ENCODE results near the gene EIF4G3.
"Not testable (repeated sequence)": the region's sequence is repeated elsewhere in the genome, so short reads cannot be mapped to it uniquely, and the experiment has no call there.

The EIF4G3 gene

GRCh38 chr1:21217812-21218596, 41.3 kb upstream of the EIF4G3 start:
- Mint-ChIP-seq H3K4me1 (no peaks in the 10 kb centered on the region), H3K9me3 (no peaks in the 10 kb centered on the region), H3K27me3 (ENCODE audit: low read depth, poor library complexity) (no peaks in the 10 kb centered on the region), H3K27ac (no peak overlapping the region), H3K4me3 (no peak overlapping the region), H3K36me3 (ENCODE audit: low read depth) (no peaks in the 10 kb centered on the region)
- TF ChIP-seq CTCF (IDR thresholded peaks at IDR 0.05) = peak; percentile 42
- peak; percentile 68 for DNase-seq

GRCh38 chr1:21216835-21217811, 40.4 kb upstream of the EIF4G3 start:
- peaks cover 4% of the 10 kb centered on the region for H3K27me3 Mint-ChIP-seq (ENCODE audit: low read depth, poor library complexity)
- no peak overlapping the region for H3K4me3 Mint-ChIP-seq
- peak; percentile 55 for TF ChIP-seq CTCF (IDR thresholded peaks at IDR 0.05)
- no peaks in the 10 kb centered on the region for H3K9me3 Mint-ChIP-seq
- H3K27ac Mint-ChIP-seq = no peak overlapping the region
- peak; percentile 67 for DNase-seq
- H3K4me1 Mint-ChIP-seq = no peaks in the 10 kb centered on the region
- no peaks in the 10 kb centered on the region for H3K36me3 Mint-ChIP-seq (ENCODE audit: low read depth)

DNA sequence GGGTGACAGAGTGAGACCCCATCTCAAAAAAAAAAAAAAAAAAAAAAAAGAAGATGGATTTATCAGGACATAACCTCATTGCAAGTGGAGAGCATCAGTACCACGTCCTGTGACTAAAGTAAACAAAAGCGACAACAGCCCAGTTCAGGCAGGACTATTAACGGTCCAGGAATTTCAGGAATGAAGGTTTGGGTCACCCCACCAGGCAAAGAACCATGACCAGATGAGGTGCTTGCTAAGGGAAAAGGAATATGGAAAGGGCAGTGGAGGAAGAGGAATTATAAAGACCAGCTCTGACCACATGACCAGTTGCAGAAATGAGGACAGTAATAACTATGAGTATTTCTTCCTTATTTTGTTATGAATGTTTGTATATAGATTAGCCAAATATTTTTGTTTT, 35.4 kb upstream of the EIF4G3 start:
- H3K9me3 Mint-ChIP-seq = no peaks in the 10 kb centered on the region
- H3K4me1 Mint-ChIP-seq = no peaks in the 10 kb centered on the region

GRCh38 chr1:21208137-21208700, 31.5 kb upstream of the EIF4G3 start:
- DNase-seq; H3K36me3 Mint-ChIP-seq (ENCODE audit: low read depth); H3K4me3 Mint-ChIP-seq; H3K9me3 Mint-ChIP-seq; H3K27ac Mint-ChIP-seq; H3K4me1 Mint-ChIP-seq: not testable (repeated sequence)
- H3K27me3 Mint-ChIP-seq (ENCODE audit: low read depth, poor library complexity) = peaks cover 13% of the 10 kb centered on the region

More for the DNA sequence above, 35.4 kb upstream of the EIF4G3 start:
- DNase-seq = no peak
- Mint-ChIP-seq H3K36me3 (ENCODE audit: low read depth) (no peaks in the 10 kb centered on the region), H3K27me3 (ENCODE audit: low read depth, poor library complexity) (peaks cover 9% of the 10 kb centered on the region), H3K27ac (no peak overlapping the region), H3K4me3 (no peak overlapping the region)
- TF ChIP-seq CTCF (IDR thresholded peaks at IDR 0.05) = no peak

GRCh38 chr1:21206117-21206516, 29.4 kb upstream of the EIF4G3 start:
- Mint-ChIP-seq H3K4me1 (no peaks in the 10 kb centered on the region), H3K9me3 (no peaks in the 10 kb centered on the region), H3K4me3 (no peak overlapping the region), H3K36me3 (ENCODE audit: low read depth) (no peaks in the 10 kb centered on the region), H3K27me3 (ENCODE audit: low read depth, poor library complexity) (peaks cover 7% of the 10 kb centered on the region), H3K27ac (no peak overlapping the region)
- DNase-seq = no peak
- TF ChIP-seq CTCF (IDR thresholded peaks at IDR 0.05) = no peak

- no peak for TF ChIP-seq CTCF (IDR thresholded peaks at IDR 0.05)
- H3K27me3 Mint-ChIP-seq (ENCODE audit: low read depth, poor library complexity) = peaks cover 10% of the 10 kb centered on the region
- no peak overlapping the region for H3K27ac Mint-ChIP-seq
- H3K4me1 Mint-ChIP-seq = no peaks in the 10 kb centered on the region
- DNase-seq = no peak
- H3K9me3 Mint-ChIP-seq = no peaks in the 10 kb centered on the region
- no peaks in the 10 kb centered on the region for H3K36me3 Mint-ChIP-seq (ENCODE audit: low read depth)
- no peak overlapping the region for H3K4me3 Mint-ChIP-seq
These were observed 28.7 kb upstream of the EIF4G3 start for GRCh38 chr1:21205416-21205815.

Measured in nephron progenitor cell (in vitro differentiated cells).